ENCODE results near the gene MLNR.

MLNR gene

GRCh38 chr13:49220036-49220855, at the start of gene MLNR:
Gene MLNR (plus strand): TSS chr13:49220338. CDS start chr13:49220338, 0 bp downstream.
- Histone ChIP-seq H3K4me1 (ENCODE audit: control insufficient read depth, low read length) (peaks cover 2% of the 10 kb centered on the region), H3K36me3 (ENCODE audit: control insufficient read depth, low read length) (no peaks in the 10 kb centered on the region), H3K9me3 (ENCODE audit: control insufficient read depth, insufficient read depth, low read length) (no peaks in the 10 kb centered on the region), H3K9me2 (replicated peaks; ENCODE audit: control insufficient read depth, low read length) (no peaks in the 10 kb centered on the region), H4K20me1 (ENCODE audit: control insufficient read depth, insufficient read depth, low read depth, low read length) (no peaks in the 10 kb centered on the region), H3K27me3 (ENCODE audit: control insufficient read depth, low read length) (peaks cover 2% of the 10 kb centered on the region; the same call in 1 of the 2 replicates), H3F3A (ENCODE audit: control insufficient read depth, insufficient read depth) (no peaks in the 10 kb centered on the region), H3K79me2 (ENCODE audit: control insufficient read depth, low read length) (no peaks in the 10 kb centered on the region), H3K4me3 (ENCODE audit: low read length) (no peak within 1 kb of the TSS), H3K27ac (ENCODE audit: low read depth, low read length) (no peak within 1 kb of the TSS), H3K4me2 (ENCODE audit: low read length) (no peak within 1 kb of the TSS)
- TF ChIP-seq EZH2phosphoT487 (IDR thresholded peaks at IDR 0.05; ENCODE audit: borderline replicate concordance, low read length) (no peak), CTCF (IDR thresholded peaks at IDR 0.05; ENCODE audit: low read depth, low read length, poor library complexity, severe bottlenecking) (no peak)

GRCh38 chr13:49171359-49171758, 48.8 kb upstream of the MLNR start:
- no peak overlapping the region for H3K4me3 ChIP-seq (ENCODE audit: low read length)
- H3K4me1 ChIP-seq (ENCODE audit: control insufficient read depth, low read length) = no peaks in the 10 kb centered on the region
- H3K27me3 ChIP-seq (ENCODE audit: control insufficient read depth, low read length) = no peaks in the 10 kb centered on the region
- no peaks in the 10 kb centered on the region for H3F3A ChIP-seq (ENCODE audit: control insufficient read depth, insufficient read depth)
- no peak for TF ChIP-seq CTCF (IDR thresholded peaks at IDR 0.05; ENCODE audit: low read depth, low read length, poor library complexity, severe bottlenecking)
- H3K36me3 ChIP-seq (ENCODE audit: control insufficient read depth, low read length) = peaks cover 16% of the 10 kb centered on the region
- H4K20me1 ChIP-seq (ENCODE audit: control insufficient read depth, insufficient read depth, low read depth, low read length) = no peaks in the 10 kb centered on the region
- H3K4me2 ChIP-seq (ENCODE audit: low read length) = no peak overlapping the region
- H3K9me3 ChIP-seq (ENCODE audit: control insufficient read depth, insufficient read depth, low read length) = no peaks in the 10 kb centered on the region
- no peaks in the 10 kb centered on the region for H3K9me2 ChIP-seq (replicated peaks; ENCODE audit: control insufficient read depth, low read length)
- H3K79me2 ChIP-seq (ENCODE audit: control insufficient read depth, low read length) = no peaks in the 10 kb centered on the region
- no peak overlapping the region for H3K27ac ChIP-seq (ENCODE audit: low read depth, low read length)

GRCh38 chr13:49183672-49184325, 36.3 kb upstream of the MLNR start:
- no peaks in the 10 kb centered on the region for H4K20me1 ChIP-seq (ENCODE audit: control insufficient read depth, insufficient read depth, low read depth, low read length)
- H3K4me3 ChIP-seq (ENCODE audit: low read length) = no peak overlapping the region
- no peaks in the 10 kb centered on the region for H3K27me3 ChIP-seq (ENCODE audit: control insufficient read depth, low read length)
- H3K79me2 ChIP-seq (ENCODE audit: control insufficient read depth, low read length) = no peaks in the 10 kb centered on the region
- no peak overlapping the region for H3K27ac ChIP-seq (ENCODE audit: low read depth, low read length)
- no peaks in the 10 kb centered on the region for H3F3A ChIP-seq (ENCODE audit: control insufficient read depth, insufficient read depth)
- TF ChIP-seq CTCF (IDR thresholded peaks at IDR 0.05; ENCODE audit: low read depth, low read length, poor library complexity, severe bottlenecking) (no peak), EZH2phosphoT487 (IDR thresholded peaks at IDR 0.05; ENCODE audit: borderline replicate concordance, low read length) (no peak)
- peaks cover 28% of the 10 kb centered on the region for H3K36me3 ChIP-seq (ENCODE audit: control insufficient read depth, low read length)
- peaks cover 5% of the 10 kb centered on the region for H3K4me1 ChIP-seq (ENCODE audit: control insufficient read depth, low read length)
- no peak overlapping the region for H3K4me2 ChIP-seq (ENCODE audit: low read length)
- no peaks in the 10 kb centered on the region for H3K9me2 ChIP-seq (replicated peaks; ENCODE audit: control insufficient read depth, low read length)
- no peaks in the 10 kb centered on the region for H3K9me3 ChIP-seq (ENCODE audit: control insufficient read depth, insufficient read depth, low read length)

All from DOHH2 (cell line).